Dermis microvascular lymphatic vessel endothelial cell (primary cell): ENCODE measurements around the gene ERBB4. TPM values are rescaled to one million over a fixed set of nuclear protein-coding genes. Genes with fewer than 3 reads are reported as not detected.

Experiments
- DNase-seq, 2 donors: peaks; one replicate each; pipeline versions ENCODE4 v3.0.0 to v3.0.0-alpha.2; 2010; ENCODE audit warnings: low read depth in 2 of 2
- total RNA-seq: library from RNA; depleted of rRNA; stranded (reverse); fragments of >200 nt; gene quantifications from 2 replicates; pipeline ENCODE4 v1.2.1, GENCODE V29; 2014

The ERBB4 gene
- total RNA-seq, 1 donor from 2014 or later, result not detected

DNA sequence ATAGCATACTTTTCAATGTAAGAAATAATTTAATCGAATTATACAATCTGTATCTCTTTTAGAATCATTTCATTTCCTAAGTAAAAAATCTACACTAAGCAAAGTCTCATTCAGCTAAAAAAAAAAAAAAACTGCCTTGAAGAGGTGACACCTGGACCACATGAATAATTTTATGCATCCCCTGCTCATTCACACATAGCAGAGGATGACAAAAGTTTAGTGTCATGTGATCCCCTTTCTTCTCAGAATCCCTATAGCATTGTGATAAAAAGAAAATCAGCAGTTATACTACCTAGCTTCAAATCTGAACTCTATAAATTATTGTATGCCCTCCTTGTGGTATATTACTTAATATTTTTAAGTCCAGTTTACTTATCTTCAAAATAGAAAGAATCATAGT lies 603.8 kb downstream of the ERBB4 start:
- DNase-seq, result no peak

DNA sequence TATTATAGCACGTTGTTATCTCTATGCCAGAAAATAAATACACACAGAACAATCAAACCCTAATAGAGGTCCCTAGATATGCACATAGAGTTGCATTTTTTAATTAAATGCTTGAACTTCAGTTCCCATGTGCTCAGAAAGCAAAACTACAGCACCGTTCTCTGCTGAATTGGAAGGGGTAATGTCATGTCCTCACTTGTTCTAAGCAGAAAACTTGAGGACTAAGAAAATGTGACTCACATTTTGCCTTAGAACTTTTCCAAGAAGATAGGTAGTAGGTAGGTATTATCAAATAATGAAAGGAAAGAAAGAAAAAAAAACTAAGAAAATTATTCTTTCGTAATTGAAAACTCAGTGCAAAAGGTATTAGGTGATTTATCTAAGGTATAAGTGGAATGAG lies 607.3 kb downstream of the ERBB4 start:
- no peak for DNase-seq

DNA sequence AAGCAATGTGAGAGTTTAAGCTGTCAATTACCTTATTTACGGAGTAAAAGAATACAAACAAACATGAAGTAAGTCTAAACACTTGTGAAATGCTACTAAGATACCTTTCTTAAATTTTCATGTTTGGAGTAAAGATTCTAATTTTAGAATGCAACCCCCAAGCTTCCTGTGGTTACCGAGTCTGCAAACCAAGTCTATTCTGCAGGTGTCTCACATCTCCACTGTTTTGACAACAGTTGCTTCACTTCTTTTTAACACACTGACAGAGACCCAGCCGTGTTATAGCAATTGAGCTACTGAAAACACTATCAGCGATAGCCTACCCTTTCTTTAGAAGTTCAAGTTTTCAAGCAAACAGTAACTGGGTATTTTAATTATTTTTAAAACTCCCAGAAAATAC lies 608.3 kb downstream of the ERBB4 start:
- no peak for DNase-seq

DNA sequence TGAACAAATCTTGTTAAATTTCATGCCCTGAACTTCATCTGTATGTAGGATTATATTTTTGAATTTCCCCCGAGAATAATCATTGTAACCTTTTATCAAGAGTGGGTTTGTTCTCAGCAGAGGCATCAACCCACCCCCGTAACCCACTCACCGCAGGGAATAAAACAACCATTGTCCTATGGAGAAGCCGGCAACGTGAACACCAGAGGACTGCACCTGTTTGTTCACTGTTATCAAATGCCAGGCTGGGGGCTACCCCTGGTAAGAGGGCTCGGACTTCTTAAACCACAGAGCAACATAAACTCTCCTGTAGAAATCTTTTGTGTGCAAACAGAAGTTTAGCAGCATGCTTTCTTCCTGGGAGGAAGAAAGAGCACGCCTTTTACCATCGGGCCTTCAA lies 610.4 kb downstream of the ERBB4 start:
- DNase-seq, result no peak

DNA sequence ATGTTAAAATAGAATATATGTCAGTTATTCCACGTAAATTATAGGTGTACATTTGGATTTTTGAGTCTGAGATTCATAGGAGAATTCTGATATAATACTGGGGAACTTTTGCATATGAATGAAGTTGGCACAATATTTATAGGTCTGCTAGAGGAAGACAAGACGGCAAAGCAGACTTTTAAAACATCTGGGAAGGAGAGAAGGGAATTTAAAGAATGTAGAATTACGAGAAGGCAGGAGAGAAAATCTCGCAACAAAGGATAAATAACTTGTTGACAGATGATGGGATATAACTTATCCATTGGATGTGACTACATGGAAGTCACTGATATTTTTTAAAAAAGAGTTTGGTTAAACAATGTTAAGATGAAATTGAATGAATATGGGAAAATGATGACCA lies 615.6 kb downstream of the ERBB4 start:
- no peak for DNase-seq

DNA sequence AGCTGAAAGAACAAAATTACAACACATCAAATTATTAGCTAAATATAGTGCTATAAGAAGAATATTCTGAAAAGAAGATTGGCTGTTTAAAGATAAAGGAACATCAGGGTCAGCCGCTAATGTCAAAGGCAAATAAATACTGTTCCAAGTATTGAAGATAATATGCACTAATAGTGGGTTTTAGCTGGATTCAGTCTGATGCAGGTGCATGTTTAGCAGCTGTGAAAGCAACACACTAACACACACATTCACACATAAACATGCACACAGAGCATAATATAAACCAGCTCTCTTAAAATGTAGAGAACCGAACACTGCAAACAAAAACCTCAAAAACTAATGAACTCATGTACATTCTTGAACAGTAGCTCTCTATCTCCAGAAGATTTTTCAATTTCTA lies 634.6 kb downstream of the ERBB4 start:
- DNase-seq, result no peak

DNA sequence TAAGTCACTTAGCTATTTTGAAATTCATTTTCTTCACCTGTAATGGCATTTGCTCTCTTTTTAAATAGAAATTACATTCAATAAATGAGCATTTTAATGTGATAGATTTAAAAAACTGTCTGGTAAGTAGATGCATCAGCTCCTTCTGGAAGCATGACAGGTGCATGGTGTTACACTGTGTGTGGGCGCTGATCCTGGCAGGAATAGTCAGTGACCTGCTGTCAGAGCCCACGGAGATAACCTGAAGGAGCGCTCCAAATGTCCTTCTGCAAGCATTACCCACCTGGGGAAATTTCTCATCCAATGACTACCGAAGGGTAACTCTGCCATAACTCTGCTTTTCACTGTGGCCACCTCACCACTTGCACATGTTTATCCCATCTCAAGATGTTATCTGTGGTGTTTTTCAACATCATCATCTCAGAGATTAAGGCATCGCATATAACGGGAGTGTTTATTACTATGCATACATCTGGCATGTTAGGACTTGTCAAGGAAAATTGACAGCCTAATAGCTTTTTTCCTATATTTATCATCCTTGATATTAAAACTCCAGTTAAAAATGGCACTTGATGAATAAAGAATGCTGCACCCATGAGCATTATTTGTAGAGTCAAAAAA lies 637.3 kb downstream of the ERBB4 start:
- no peak for DNase-seq

DNA sequence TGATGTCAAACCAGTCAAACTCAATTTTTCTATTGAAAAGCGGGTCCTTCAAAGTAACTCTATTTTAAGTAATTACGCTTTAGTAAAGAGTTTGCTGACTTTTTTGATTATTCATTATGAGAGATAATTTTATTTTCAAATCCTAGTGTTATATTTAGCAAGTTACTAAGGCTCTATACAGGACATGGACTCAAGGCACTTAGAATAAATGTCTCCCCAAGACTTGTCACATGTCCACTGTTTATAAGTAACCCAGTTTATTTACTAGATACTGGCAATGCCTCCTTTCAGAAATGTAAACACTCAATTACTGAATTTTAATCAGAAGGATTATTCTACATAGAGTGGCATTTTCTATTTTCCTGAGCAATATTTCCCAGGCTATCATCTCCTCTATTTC lies 638.1 kb downstream of the ERBB4 start:
- DNase-seq, result no peak

DNA sequence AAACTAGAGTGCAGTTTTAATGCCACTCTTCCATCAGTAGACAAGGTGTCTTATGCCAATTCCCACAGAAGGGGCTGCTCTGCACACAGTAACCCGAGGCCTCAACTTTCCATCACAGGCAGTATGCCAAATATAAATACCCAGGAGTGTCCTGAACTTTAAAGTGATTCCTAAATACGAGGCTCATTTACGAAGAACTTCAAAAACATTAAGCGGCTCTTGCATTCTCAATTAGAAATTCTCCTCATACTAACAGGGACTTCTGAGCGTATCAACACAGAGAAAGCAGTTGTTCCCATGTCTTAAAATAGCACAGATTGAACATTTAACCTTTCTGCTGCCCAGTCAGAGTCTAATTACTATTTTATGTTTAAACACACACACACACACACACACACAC lies 638.6 kb downstream of the ERBB4 start:
- DNase-seq, result no peak

DNA sequence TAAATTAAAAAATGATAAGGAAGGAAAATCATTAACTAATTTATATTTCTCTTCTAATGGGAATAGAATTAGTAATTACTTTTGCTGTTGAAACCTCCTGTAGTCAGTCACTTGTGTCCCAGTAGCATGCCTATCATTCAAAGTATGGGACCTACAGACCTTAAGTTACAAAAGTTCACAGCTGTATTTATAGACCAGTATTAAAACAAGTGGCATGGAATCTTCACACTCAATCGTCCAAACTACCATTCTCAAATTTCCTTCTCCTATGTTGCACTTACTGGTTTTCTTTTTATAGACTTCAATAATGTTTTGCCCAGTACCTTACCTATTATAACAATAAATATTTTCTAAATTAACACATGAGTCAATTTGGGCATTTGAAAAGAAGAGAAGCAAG lies 639.9 kb downstream of the ERBB4 start:
- DNase-seq, result no peak

DNA sequence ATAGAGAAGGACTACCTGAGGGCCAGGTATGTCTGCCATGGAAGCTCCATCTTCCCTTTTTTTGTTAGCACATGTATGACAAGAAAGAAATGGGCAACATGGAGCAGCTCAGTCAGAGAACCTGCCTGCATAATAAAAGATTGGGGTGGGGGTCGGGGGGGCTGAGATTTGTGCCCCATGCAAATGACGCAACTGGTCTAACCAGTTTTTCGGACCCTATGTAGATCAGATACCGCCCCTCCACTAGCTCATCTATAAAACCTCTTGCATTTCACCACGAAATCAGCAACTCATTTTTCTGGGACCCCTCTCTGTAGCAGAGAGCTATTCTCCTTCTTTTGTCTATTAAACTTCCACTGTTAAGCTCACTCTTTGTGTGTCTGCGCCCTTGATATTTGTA lies 657.2 kb downstream of the ERBB4 start:
- DNase-seq, result no peak

DNA sequence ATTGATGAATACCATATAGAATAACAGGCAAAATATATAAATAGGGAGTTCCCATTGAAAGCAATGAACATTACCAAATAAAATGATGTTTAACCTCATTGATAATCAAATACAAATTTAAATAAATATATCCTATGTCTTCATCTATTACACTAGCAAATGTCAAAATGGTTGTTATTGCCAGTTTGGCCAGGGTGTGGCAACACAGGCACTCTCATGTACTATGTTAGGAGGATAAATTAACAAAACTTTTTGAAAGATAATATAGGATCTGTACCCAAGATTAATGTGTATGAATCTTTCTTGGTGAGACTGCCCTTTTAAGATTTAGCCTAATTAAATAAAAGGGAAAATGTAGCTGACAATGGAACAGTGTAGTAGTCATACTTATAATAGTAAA lies 659.3 kb downstream of the ERBB4 start:
- DNase-seq, result peak in 1 of 2 donors; percentile 24

DNA sequence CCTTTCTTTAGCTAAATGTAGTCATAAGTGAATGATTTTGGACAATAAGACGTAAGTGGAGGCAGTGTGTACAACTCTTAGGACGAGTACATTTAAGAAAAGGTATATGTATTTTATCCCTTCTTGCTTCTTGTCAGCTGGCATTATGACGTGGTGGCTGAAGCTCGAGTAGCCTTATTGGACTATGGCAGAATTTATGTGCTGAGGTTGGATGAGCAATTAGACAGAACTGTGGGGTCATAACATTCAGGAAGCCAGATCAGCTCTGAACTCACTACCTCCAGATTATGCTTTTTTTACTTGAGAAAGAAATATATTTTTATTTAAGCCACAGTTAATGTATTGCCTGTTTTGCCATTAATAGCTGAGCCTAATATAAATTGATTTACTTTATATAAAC lies 661.5 kb downstream of the ERBB4 start:
- peak in 1 of 2 donors; percentile 19 for DNase-seq

DNA sequence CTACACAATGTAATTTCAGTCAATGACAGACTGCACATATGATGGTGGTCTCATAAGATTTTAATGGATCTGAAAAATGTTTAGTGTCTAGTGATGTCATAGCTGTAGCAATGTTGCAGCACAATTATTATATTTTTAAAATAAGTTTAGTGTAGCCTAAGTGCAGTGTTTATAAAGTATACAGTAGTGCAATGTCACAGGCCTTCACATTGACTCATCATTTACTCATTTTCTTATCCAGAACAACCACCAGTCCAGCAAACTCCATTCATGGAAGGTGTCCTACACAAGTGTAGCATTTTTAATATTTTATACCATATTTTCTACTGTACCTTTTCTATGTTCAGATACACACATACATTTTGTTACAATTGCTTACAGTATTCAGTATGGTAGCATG lies 663.1 kb downstream of the ERBB4 start:
- DNase-seq, result no peak

DNA sequence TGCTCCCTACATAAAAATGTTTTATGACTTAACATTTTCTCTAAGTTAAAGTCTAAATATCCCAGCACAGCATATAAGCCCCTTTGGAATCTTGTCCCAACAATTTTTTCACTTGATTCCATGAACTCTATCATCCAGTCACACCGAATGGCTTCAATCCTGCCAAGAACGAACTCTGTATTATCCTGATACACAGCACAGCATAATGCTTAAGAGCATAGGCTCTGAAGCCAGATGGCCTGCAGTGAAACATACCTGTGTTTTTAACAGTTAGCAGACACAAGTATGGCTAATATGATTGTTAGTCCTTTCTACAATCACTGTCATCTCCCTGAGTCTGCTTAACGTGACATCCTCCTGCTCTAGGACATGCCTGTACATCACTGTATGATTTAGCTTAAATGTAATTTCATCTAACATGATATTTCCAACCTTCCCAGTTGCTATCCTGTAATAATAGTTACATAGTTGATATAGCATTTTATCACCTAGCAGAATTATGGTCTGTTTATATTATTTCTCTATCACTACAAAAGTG lies 669.5 kb downstream of the ERBB4 start:
- DNase-seq, result no peak

DNA sequence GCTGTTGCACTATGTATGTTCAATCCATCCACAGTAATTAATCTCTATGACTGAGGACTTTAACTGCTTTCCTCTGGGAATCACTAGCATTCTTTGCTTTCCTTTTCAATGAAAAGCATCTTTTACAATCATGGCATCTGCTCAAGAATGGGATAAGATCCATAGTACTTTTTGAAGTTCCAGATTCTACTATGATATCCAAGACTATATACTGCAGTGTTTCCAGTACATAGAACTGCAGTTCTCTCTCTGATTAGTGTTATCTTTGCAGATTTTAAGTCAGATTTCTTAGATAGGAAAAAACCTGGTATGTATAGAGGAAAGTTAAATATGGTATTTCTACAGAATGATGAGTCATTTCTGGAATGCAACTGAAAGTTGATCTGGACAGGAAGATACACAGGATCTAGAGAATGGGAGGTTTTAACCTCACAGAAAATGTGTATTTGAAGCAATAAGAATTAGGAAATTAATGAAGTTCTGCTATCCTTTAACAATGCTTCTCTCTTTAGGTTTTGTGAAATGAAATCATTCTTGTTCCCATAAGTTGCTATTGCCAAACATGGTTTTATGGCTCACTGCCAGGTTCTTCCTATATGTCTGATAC lies 670.7 kb downstream of the ERBB4 start:
- peak in 1 of 2 donors; percentile 75 for DNase-seq

DNA sequence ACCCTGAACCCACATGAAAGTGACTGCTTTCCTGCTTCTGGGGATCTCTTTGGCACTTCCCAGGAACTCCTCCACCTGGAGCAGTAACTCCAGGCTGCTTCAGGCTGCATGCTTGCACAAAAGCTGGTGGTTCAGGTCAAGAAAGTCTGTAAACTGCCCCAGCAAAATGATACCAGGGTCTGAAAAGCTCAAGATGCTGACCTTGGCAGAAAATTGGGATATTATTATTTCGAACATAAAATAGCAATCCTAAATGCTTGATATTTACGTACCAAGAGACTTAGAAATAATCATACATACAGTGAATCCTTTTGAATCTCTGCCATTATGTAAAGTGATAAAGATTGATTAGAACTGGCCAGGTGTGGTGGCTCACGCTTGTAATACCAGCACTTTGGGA lies 674.3 kb downstream of the ERBB4 start:
- DNase-seq, result no peak

DNA sequence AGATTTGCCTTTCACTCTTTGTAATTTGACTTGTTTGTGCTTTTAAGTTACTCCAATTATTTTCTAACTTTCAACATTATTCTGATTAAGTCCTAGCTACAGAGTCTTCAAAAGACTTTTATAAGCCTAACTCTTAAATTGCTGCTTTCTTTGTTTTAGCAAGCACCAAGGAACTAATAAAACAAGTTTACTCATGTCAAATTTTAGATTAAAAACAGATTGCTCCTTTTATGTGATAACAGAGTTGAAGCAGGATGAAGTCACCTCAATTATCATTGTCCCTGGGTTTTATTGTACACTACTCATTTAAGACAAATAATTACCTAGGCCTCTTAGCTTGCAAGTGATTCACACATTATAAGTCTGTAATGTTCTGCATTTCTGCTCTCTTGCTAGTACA lies 678.4 kb downstream of the ERBB4 start:
- DNase-seq, result no peak

DNA sequence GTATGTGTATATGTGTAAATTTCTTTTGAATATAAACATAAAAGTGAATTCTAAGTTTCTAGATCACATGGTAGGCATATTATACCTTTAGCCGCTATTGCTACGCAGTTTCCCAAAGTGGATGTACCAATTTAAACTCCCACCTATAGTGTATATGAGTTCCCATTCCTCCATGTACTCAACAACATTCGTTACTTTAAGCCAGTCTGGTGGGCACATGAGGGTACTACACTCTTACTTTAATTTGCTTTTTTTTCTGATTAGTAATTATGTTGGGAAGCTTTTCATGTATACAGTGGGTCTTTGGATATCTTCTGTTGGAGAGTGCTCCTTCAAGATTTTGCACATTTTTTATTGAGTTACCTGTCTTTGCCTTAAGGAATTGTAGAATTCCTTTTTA lies 683.8 kb downstream of the ERBB4 start:
- no peak for DNase-seq

DNA sequence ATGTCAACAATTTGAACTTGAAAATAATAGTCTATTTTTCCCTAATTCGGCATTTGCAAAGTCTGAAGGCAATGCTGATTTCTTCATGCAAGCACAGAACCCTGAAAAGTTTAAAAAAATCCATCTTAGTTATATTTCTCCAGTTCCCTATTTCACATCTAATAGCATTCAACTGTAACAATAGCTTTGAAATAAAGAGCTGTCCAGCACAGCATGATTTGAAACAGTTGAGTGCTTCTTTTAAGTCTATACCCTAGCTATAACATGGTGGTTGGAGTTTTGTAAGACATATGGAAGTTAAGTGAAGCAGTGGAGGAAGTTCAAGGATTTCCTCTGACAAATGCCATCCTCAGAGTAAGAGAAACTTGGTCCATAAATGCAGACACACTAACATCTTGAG lies 691.9 kb downstream of the ERBB4 start:
- DNase-seq, result no peak

DNA sequence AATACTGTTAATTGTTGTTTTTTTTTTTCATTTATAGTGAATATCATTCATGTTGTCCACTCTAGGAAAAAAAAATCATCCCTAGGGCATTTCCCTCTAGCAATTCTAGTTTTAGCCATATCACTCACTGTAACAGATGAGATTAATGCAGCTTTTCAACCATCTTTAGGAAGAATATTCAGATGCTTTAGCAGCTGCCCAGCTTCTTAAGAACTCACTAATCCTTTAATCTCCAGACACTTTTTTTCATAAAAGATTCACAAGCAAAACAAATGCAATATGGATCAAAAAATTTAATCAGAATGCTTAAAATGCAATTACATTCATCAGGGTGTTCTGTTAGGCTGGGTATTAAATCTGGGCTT lies 692.6 kb downstream of the ERBB4 start:
- no peak for DNase-seq

DNA sequence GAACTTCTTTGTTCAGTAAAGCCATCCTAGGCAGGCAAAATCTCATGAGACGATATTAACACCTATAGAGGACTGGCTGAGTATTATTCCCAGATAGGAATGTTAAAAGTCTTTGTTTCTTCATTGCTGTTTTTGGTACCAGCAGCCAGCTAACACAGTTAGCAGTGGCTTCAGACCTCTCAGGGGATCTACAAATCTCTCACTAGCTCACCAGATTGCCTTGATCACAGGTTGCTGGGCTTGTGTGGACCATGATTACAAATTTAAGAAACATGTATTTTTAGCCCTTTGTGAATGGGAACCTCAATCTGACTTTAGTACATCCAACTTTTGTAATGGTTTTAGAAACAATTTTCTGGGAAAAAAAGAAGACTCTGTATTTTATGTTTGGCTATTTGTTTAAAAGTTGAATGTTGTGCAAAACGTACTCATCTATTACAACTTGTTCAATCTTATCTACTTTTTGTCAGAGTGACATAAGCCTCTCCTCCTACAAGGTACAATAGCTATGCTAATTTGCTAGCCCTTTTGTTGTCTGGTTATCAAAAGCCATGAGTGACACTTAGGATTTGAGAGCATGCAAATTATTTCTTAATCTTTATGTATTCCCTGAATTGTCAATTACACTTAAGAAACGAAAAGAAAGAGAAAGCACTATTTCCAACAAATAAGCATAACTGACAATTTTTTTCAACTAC lies 693.1 kb downstream of the ERBB4 start:
- DNase-seq, result no peak

DNA sequence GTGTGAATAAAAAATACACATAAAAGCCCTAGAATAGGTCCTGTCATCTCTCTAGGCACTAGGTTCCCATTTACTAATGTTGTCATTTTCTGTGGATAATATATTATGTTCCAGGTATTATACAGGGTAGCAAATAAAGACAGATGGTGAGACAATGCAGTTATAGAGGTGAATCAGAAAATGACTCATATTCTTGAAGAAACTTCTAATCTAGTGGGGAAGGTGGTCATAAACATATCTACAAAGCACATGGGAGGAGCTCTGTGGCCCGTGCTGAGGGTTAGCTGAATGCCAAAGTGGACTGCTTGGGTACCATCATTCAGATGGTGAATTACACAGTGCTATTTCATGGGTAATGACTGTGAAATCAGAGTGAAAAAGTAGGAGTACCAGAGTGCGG lies 700.9 kb downstream of the ERBB4 start:
- no peak for DNase-seq
